Activated CD4-positive, alpha-beta T cell treated with anti-CD3 and anti-CD28 coated beads, Interleukin-2, amount 10 ng/mL, durations not matched to agents 7 days and 5 days (primary cell): ENCODE results near the gene HSPA14. TPM values are rescaled to one million over a fixed set of nuclear protein-coding genes. Genes with fewer than 3 reads are reported as not detected.

Source experiments
- CTCF ChIA-PET: fragments of 350-600 bp; sonication (Branson Sonifier 250); formaldehyde crosslinking; loops from one replicate; lab custom pipeline; 2021; ENCODE audit warnings: antibody characterized with exemption; lab: Charles Lee
- POLR2A ChIA-PET: fragments of 350-600 bp; sonication (Branson Sonifier 250); formaldehyde crosslinking; loops from one replicate; lab custom pipeline; 2021; ENCODE audit warnings: antibody characterized with exemption; lab: Charles Lee
- DNase-seq: peaks from one replicate; pipeline ENCODE4 v3.0.0-alpha.2; 2020
- H3K27ac Mint-ChIP-seq: one replicate; pipeline ENCODE4 v1.8.0; 2021; ENCODE audit warnings: mild to moderate bottlenecking, moderate library complexity, mixed read lengths
- H3K27me3 Mint-ChIP-seq: one replicate; pipeline ENCODE4 v1.8.0; 2021; ENCODE audit warnings: mixed read lengths
- H3K36me3 Mint-ChIP-seq: one replicate; pipeline ENCODE4 v1.8.0; 2021; ENCODE audit warnings: low read depth, mixed read lengths
- H3K4me1 Mint-ChIP-seq: one replicate; pipeline ENCODE4 v1.8.0; 2021; ENCODE audit warnings: mixed read lengths
- H3K4me3 Mint-ChIP-seq: one replicate; pipeline ENCODE4 v1.8.0; 2021; ENCODE audit warnings: mild to moderate bottlenecking, moderate library complexity, mixed read lengths
- H3K9me3 Mint-ChIP-seq: one replicate; pipeline ENCODE4 v1.8.0; 2021; ENCODE audit warnings: mixed read lengths
- total RNA-seq, 2 experiments: library from RNA; stranded (reverse); gene quantifications; one replicate each; pipeline ENCODE4 v1.2.3, GENCODE V29; 2021

Gene HSPA14
- total RNA-seq, 2 experiments from 2014 or later, result 24.6 to 26.8 TPM

- H3K27me3 Mint-ChIP-seq, result peaks cover 4% of the 10 kb centered on the region
- no peak for DNase-seq
- ChIA-PET POLR2A (interaction anchor here (0.7 kb wide), 1 partner anchor 221 kb away, joined by 3 read pairs; no protein-coding TSS in a partner anchor), CTCF (interaction anchor here (0.6 kb wide), 1 partner anchor 308 kb away, joined by 5 read pairs; no protein-coding TSS in a partner anchor)
- H3K27ac Mint-ChIP-seq, result no peak overlapping the region
- H3K4me1 Mint-ChIP-seq, result peaks cover 11% of the 10 kb centered on the region
- no peak overlapping the region for H3K4me3 Mint-ChIP-seq
- peaks cover 2% of the 10 kb centered on the region for H3K9me3 Mint-ChIP-seq
- no peaks in the 10 kb centered on the region for H3K36me3 Mint-ChIP-seq
These were observed 17.3 kb upstream of the HSPA14 start for GRCh38 chr10:14820775-14821154.

- POLR2A ChIA-PET, result no interaction called here
- CTCF ChIA-PET, result interaction anchor here (1.1 to 1.7 kb wide), 2 partner anchors 15 to 279 kb away, joined by 5 to 6 read pairs; no protein-coding TSS in a partner anchor
- H3K4me1 Mint-ChIP-seq, result peaks cover 11% of the 10 kb centered on the region
These were observed 16.3 kb upstream of the HSPA14 start for GRCh38 chr10:14821635-14822375.

GRCh38 chr10:14822879-14823755 lies 15.0 kb upstream of the HSPA14 start:
- Mint-ChIP-seq H3K4me3 (no peak overlapping the region), H3K9me3 (no peaks in the 10 kb centered on the region), H3K4me1 (peaks cover 11% of the 10 kb centered on the region), H3K27me3 (peaks cover 12% of the 10 kb centered on the region), H3K27ac (no peak overlapping the region), H3K36me3 (no peaks in the 10 kb centered on the region)
- ChIA-PET CTCF (interaction anchor here (0.7 to 1.7 kb wide), 10 partner anchors 9 to 484 kb away, joined by 3 to 7 read pairs (median 4); partner anchors contain the start of genes CDNF, HSPA14 and MSANTD7), POLR2A (no interaction called here)
- peak; percentile 47 for DNase-seq

More at GRCh38 chr10:14821635-14822375, 16.3 kb upstream of the HSPA14 start:
- DNase-seq, result no peak
- H3K36me3 Mint-ChIP-seq, result no peaks in the 10 kb centered on the region
- H3K27me3 Mint-ChIP-seq, result peaks cover 12% of the 10 kb centered on the region
- no peak overlapping the region for H3K4me3 Mint-ChIP-seq
- no peaks in the 10 kb centered on the region for H3K9me3 Mint-ChIP-seq
- H3K27ac Mint-ChIP-seq, result no peak overlapping the region

- Mint-ChIP-seq H3K27ac (no peak overlapping the region), H3K4me3 (no peak overlapping the region), H3K9me3 (no peaks in the 10 kb centered on the region), H3K27me3 (peaks cover 12% of the 10 kb centered on the region), H3K36me3 (no peaks in the 10 kb centered on the region), H3K4me1 (peaks cover 11% of the 10 kb centered on the region)
- ChIA-PET POLR2A (no interaction called here), CTCF (interaction anchor here (1.1 to 1.7 kb wide), 8 partner anchors 8 to 301 kb away, joined by 3 to 5 read pairs (median 4); partner anchors contain the start of genes CDNF, HSPA14 and MSANTD7)
- no peak for DNase-seq
These were observed 14.1 kb upstream of the HSPA14 start for GRCh38 chr10:14823966-14824365.

- peaks cover 6% of the 10 kb centered on the region for H3K4me1 Mint-ChIP-seq
- H3K27ac Mint-ChIP-seq, result no peak overlapping the region
- no peaks in the 10 kb centered on the region for H3K36me3 Mint-ChIP-seq
- ChIA-PET POLR2A (no interaction called here), CTCF (interaction anchor here (1.3 kb wide), 2 partner anchors 11 to 290 kb away, joined by 4 read pairs; partner anchors contain the start of genes CDNF, HSPA14 and MSANTD7)
- H3K9me3 Mint-ChIP-seq, result no peaks in the 10 kb centered on the region
- DNase-seq, result no peak
- H3K4me3 Mint-ChIP-seq, result no peak overlapping the region
- peaks cover 12% of the 10 kb centered on the region for H3K27me3 Mint-ChIP-seq
These were observed 11.9 kb upstream of the HSPA14 start for GRCh38 chr10:14826076-14826829.

- DNase-seq, result no peak
- Mint-ChIP-seq H3K4me1 (peaks cover 10% of the 10 kb centered on the region), H3K27ac (no peak overlapping the region), H3K4me3 (no peak overlapping the region), H3K9me3 (no peaks in the 10 kb centered on the region), H3K27me3 (no peaks in the 10 kb centered on the region), H3K36me3 (no peaks in the 10 kb centered on the region)
- CTCF ChIA-PET, result interaction anchor here (1.5 to 1.6 kb wide), 2 partner anchors 10 to 34 kb away, joined by 3 read pairs; no protein-coding TSS in a partner anchor
- POLR2A ChIA-PET, result no interaction called here
These were observed 5.0 kb upstream of the HSPA14 start for GRCh38 chr10:14833106-14833505.

- peaks cover 26% of the 10 kb centered on the region for H3K4me1 Mint-ChIP-seq
- H3K36me3 Mint-ChIP-seq, result peaks cover 9% of the 10 kb centered on the region
- CTCF ChIA-PET, result interaction anchor here (1.1 to 1.5 kb wide), 4 partner anchors 13 to 299 kb away, joined by 3 to 6 read pairs (median 4); no protein-coding TSS in a partner anchor
- H3K27ac Mint-ChIP-seq, result no peak overlapping the region
- H3K27me3 Mint-ChIP-seq, result no peaks in the 10 kb centered on the region
- POLR2A ChIA-PET, result interaction anchor here (0.6 kb wide), 1 partner anchor 42 kb away, joined by 3 read pairs; no protein-coding TSS in a partner anchor
- no peak overlapping the region for H3K4me3 Mint-ChIP-seq
- no peaks in the 10 kb centered on the region for H3K9me3 Mint-ChIP-seq
- DNase-seq, result no peak
These were observed 1.9 kb upstream of the HSPA14 start for GRCh38 chr10:14836208-14836607.

- Mint-ChIP-seq H3K9me3 (no peaks in the 10 kb centered on the region), H3K4me3 (peak overlapping the region; percentile 84), H3K4me1 (peaks cover 29% of the 10 kb centered on the region), H3K36me3 (peaks cover 18% of the 10 kb centered on the region), H3K27me3 (no peaks in the 10 kb centered on the region), H3K27ac (peak overlapping the region; percentile 96)
- DNase-seq, result no peak
- CTCF ChIA-PET, result interaction anchor here (0.9 to 1.7 kb wide), 17 partner anchors 7 to 300 kb away, joined by 3 to 6 read pairs (median 4); no protein-coding TSS in a partner anchor
- POLR2A ChIA-PET, result interaction anchor here (0.6 to 1.0 kb wide), 3 partner anchors 254 to 652 kb away, joined by 3 to 4 read pairs (median 4); no protein-coding TSS in a partner anchor
These were observed 926 bp upstream of the HSPA14 start for GRCh38 chr10:14837003-14837756.

GRCh38 chr10:14838582-14839304 lies 637 bp downstream of the HSPA14 start:
- H3K4me3 Mint-ChIP-seq, result peak overlapping the region; percentile 84
- peaks cover 29% of the 10 kb centered on the region for H3K4me1 Mint-ChIP-seq
- peak overlapping the region; percentile 96 for H3K27ac Mint-ChIP-seq
- H3K36me3 Mint-ChIP-seq, result peaks cover 30% of the 10 kb centered on the region
- POLR2A ChIA-PET, result interaction anchor here (0.9 to 1.0 kb wide), 2 partner anchors 21 to 114 kb away, joined by 3 to 4 read pairs; no protein-coding TSS in a partner anchor
- peak; percentile 26 for DNase-seq
- CTCF ChIA-PET, result interaction anchor here (1.0 to 1.7 kb wide), 8 partner anchors 9 to 302 kb away, joined by 3 to 5 read pairs (median 4); no protein-coding TSS in a partner anchor
- no peaks in the 10 kb centered on the region for H3K27me3 Mint-ChIP-seq
- no peaks in the 10 kb centered on the region for H3K9me3 Mint-ChIP-seq

- DNase-seq, result no peak
- peaks cover 35% of the 10 kb centered on the region for H3K36me3 Mint-ChIP-seq
- ChIA-PET POLR2A (no interaction called here), CTCF (interaction anchor here (1.0 to 1.6 kb wide), 2 partner anchors 234 to 251 kb away, joined by 3 to 4 read pairs; no protein-coding TSS in a partner anchor)
- H3K9me3 Mint-ChIP-seq, result no peaks in the 10 kb centered on the region
- H3K4me3 Mint-ChIP-seq, result peak overlapping the region; percentile 84
- peaks cover 29% of the 10 kb centered on the region for H3K4me1 Mint-ChIP-seq
- no peaks in the 10 kb centered on the region for H3K27me3 Mint-ChIP-seq
- H3K27ac Mint-ChIP-seq, result peak overlapping the region; percentile 96
These were observed 1.2 kb downstream of the HSPA14 start for GRCh38 chr10:14839305-14839695.
